PC-3 (cell line): ENCODE results near the gene PDLIM5.

ENCODE experiments used
- CTCF ChIP-seq: fragments of 300-600 bp; sonication (generic); conservative IDR thresholded peaks from 2 replicates; pipeline ENCODE4 v1.5.1; 2017; ENCODE audit warnings: antibody characterized with exemption, low read depth, mild to moderate bottlenecking, low read length
- EZH2 ChIP-seq: fragments of 300-600 bp; sonication (generic); IDR thresholded peaks from one replicate; pipeline ENCODE4 v1.6.1; 2017; ENCODE audit warnings: antibody characterized with exemption, mild to moderate bottlenecking, low read length; ENCODE audit not compliant: unreplicated experiment
- EZH2phosphoT487 ChIP-seq: fragments of 300-600 bp; sonication (generic); IDR thresholded peaks from 2 replicates; pipeline ENCODE4 v1.6.1; 2018; ENCODE audit warnings: mild to moderate bottlenecking, antibody characterized with exemption, low read length, borderline replicate concordance

DNA sequence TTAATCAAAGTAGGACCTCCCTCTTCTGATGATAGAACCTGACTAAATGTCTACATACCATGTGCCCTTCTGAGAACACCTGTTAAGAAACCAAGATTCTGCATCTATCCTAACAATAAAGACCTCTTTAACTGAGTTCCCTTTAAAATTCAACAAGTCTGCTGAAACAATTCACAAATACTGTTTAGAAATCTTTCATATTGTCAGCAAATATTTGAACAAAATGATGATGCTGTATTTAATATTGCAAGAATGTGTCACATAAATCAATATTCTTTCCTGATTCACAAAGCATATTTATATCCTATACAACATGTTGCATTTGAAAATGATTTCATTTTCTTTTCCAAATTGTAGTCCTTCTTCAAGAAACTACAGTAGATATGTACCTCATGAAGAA, 246.4 kb downstream of the PDLIM5 start:
- TF ChIP-seq EZH2 (no peak), CTCF (no peak), EZH2phosphoT487 (no peak)
